Raji (cell line): ENCODE data around the gene PTGDR.

Source experiments
- POLR2A ChIP-seq: IDR thresholded peaks from 2 replicates; pipeline ENCODE4 v1.6.1; 2011; ENCODE audit warnings: low read depth, low read length, control low read depth; ENCODE audit not compliant: insufficient read depth

Gene PTGDR

DNA sequence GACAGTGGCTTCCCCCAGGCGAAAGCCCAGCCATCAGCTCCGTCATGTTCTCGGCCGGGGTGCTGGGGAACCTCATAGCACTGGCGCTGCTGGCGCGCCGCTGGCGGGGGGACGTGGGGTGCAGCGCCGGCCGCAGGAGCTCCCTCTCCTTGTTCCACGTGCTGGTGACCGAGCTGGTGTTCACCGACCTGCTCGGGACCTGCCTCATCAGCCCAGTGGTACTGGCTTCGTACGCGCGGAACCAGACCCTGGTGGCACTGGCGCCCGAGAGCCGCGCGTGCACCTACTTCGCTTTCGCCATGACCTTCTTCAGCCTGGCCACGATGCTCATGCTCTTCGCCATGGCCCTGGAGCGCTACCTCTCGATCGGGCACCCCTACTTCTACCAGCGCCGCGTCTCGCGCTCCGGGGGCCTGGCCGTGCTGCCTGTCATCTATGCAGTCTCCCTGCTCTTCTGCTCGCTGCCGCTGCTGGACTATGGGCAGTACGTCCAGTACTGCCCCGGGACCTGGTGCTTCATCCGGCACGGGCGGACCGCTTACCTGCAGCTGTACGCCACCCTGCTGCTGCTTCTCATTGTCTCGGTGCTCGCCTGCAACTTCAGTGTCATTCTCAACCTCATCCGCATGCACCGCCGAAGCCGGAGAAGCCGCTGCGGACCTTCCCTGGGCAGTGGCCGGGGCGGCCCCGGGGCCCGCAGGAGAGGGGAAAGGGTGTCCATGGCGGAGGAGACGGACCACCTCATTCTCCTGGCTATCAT, 47.3 kb downstream of the PTGDR start:
- no peak for TF ChIP-seq POLR2A

DNA sequence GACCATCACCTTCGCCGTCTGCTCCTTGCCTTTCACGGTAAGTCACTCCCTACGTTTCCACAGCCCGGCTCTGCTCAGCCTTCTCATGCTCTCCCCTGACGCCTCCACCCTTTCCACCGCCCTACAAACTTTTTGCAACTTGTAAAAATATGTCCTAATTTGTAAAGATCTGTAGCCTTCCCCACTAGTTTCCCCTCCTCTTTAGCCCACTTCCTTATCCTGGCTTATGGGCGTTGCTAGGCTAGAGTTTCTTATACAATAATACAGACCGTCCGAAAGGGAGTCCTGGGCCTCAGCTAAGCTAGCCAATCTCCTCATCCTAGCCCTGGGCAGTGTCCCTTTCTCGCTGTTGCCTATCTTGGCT, 47.8 kb downstream of the PTGDR start:
- TF ChIP-seq POLR2A: no peak

DNA sequence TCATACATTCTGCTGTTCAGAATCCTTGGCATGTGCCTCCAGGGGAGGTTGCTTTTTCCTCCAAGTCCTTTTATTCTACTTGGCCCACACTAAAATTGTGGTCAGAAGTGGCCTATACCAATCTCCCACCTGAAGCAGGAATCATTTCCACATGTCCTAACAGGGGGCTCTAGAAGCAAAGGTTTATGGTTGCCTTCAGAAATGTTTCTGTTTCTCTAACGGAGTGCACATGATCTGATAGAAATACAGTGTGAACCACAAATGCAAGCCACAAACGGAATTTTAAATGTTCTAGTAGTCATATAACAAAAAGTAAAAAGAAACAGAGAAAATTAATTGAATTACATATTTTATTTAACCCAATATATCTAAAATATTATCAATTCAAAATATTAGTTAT, 50.6 kb downstream of the PTGDR start:
- TF ChIP-seq POLR2A: no peak

GRCh38 chr14:52318826-52319645, 51.5 kb downstream of the PTGDR start:
- TF ChIP-seq POLR2A: no peak

GRCh38 chr14:52319919-52320318, 52.4 kb downstream of the PTGDR start:
- TF ChIP-seq POLR2A: no peak

DNA sequence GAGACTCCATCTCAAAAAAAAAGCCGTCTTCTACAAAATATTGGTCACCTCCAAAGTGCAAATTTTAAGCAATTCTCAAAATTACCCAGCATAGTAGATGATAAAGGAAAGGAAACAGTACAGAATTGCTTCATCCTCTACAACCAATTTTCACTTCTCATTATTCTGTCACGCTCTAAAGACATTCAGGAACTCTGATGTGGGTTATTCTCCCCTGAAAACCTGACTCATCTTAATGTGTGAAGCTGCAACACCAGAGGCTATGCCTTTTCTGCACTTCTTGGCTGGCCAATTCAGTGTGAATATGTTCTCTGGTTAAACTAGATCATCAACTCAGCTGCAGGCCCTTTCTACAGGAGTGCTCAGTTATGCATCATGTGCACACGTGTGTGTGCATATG, 57.6 kb downstream of the PTGDR start:
- TF ChIP-seq POLR2A: no peak

GRCh38 chr14:52325630-52326029, 58.1 kb downstream of the PTGDR start:
- TF ChIP-seq POLR2A: no peak
